Measurements from ENCODE around the gene NEURL1.
"Not testable (repeated sequence)": the region's sequence is repeated elsewhere in the genome, so short reads cannot be mapped to it uniquely, and the experiment has no call there.

- not testable (repeated sequence) for TF ChIP-seq CTCF (conservative IDR thresholded peaks at IDR 0.05; ENCODE audit: low read length); EZH2phosphoT487 (IDR thresholded peaks at IDR 0.05; ENCODE audit: borderline replicate concordance)
Observed at GRCh38 chr10:103608056-103608455, 114.6 kb downstream of the NEURL1 start.
